Measurements from ENCODE around the gene MCTP2.
"Not testable (repeated sequence)": the region's sequence is repeated elsewhere in the genome, so short reads cannot be mapped to it uniquely, and the experiment has no call there.

The MCTP2 gene

DNA sequence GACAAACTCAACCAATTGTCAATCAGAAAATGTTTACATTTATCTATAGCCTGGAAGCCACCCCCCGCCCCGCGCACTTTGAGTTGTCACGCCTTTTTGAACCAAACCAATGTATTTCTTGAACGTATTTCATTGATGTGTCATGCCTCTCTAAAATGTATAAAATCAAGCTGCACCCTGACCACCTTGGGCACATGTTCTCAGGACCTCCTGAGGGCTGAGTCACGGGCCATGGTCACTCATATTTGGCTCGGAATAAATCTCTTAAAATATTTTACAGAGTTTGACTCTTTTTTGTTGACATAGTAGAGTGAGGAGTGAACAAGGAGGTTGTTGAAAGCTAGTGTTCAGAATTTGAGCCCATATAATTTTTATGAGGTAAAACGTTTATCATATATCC, 6.5 kb downstream of the MCTP2 start:
- no peak for DNase-seq

DNA sequence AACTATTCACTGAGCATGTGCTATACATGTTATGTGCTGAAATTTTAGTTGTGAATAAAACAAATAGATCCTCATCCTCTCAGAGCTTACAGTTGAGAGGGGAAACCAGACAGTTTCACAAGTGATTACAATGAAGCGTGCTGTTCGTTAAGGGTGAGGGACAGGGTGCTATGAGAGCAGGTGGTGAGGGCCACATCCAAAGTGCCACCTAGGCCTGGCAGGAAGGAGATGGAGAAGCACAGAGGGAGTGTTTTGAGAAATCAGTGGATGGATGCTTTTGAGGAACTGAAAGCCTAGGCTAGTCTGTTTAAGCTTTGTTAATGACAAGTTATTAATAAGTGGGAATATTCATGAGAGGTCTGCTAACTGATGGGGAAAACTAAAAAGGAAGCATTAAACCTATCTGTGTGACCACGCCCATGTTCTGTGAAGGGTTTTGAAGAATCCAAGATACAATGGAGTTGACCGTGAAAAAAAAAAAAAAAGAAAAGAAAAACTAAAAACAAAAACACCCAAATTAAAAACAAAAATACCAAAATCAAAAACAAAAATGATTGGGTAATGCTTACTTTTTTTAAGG, 7.3 kb downstream of the MCTP2 start:
- DNase-seq = no peak

- DNase-seq = no peak
These were observed 8.1 kb downstream of the MCTP2 start for GRCh38 chr15:94239474-94239873.

GRCh38 chr15:94240480-94240879, 9.1 kb downstream of the MCTP2 start:
- no peak for DNase-seq

GRCh38 chr15:94242257-94242656, 10.9 kb downstream of the MCTP2 start:
- DNase-seq = no peak

DNA sequence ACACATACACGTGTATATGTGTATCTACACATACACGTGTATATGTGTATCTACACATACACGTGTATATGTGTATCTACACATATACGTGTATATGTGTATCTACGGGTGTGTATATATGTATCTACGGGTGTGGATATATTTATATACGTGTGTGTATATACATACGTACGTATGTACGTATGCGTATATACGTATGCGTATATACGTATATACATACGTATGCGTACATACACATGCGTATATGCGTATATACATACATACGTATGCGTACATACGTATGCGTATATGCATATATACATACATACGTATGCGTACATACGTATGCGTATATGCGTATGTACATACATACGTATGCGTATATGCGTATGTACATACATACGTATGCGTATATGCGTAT, 11.6 kb downstream of the MCTP2 start:
- DNase-seq = not testable (repeated sequence)

GRCh38 chr15:94243418-94243817, 12.1 kb downstream of the MCTP2 start:
- DNase-seq = no peak

DNA sequence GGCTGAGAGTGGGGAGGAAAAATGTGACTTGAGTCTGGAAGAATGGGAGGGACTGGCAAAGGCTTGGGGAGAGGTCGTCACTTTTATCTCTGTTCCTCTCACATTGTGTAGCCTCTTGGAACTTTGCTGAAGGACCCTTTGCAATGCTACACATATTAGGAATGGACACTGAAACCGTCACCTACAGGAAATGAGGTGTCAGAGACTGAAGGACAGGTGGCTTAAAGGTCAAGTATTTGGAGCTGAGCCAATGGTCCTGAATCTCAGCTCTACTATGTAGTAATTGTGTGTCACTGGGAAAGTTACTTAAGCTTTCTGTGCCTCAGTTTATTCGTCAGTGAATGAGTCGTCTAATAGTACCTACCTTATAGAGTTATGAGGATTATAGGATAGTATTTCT, 14.7 kb downstream of the MCTP2 start:
- DNase-seq = no peak

DNA sequence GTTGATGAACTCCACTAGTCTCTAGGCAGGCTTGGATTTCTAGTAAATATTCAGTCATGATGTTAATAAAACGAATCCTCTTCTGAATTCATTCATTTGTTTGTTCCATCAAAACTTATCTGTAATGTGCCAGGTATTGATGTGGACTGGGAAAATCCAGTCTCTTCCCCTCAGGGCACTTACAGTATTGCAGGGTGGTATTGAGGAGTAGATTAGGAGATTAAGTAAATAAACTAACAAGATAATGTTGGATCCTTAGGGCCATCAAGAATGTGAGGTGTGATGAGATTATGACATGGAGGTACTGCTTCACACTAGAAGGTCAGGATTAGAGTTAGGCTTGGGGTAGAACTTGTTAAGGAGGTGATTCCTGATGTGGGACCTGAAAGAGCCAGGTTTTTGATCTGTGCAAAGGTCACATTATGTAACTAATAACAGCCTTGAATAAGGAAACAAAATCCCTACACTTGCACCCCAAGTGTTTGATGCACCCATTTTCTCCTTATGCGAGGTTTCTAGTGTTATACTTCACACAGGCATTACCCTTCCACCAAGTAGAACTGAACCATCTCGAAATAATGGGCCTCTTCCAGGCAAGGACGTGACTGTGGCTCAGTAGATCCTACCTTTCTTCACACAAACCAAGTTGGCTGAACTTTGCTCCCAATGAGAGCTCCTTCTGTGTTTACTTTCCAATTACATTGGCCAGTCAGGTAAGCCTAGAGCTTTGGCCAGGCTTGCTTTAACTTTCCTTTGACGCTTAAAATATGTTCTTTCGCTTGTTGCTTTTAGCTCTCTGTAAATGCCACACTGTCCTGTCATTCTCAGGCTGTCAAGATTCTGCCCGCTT, 16.7 kb downstream of the MCTP2 start:
- no peak for DNase-seq

- no peak for DNase-seq
These were observed 19.4 kb downstream of the MCTP2 start for GRCh38 chr15:94250801-94251200.

GRCh38 chr15:94252223-94252766, 20.9 kb downstream of the MCTP2 start:
- no peak for DNase-seq

- DNase-seq = no peak
These were observed 21.6 kb downstream of the MCTP2 start for GRCh38 chr15:94252906-94253491.

DNA sequence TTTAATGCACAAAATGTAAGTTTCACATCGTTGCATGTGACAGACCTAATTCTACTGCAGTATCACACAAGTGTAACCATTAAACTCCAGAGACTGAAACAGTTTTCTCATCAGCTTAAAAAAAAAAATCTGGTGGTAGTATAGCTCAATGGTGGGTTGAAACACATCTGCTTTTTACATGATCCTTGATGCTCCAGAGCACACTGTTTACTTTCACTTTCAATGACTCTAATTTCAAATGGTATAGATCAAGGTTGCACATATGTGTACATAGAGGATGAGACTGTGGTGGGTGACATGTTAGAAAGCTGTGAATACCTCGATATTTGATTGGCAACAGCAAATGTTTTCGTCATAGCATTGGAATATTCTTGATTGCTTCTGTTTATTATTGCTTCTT, 22.4 kb downstream of the MCTP2 start:
- DNase-seq = no peak

- no peak for DNase-seq
These were observed 24.2 kb downstream of the MCTP2 start for GRCh38 chr15:94255540-94255939.

- no peak for DNase-seq
These were observed 25.1 kb downstream of the MCTP2 start for GRCh38 chr15:94256511-94256910.

GRCh38 chr15:94257776-94258175, 26.4 kb downstream of the MCTP2 start:
- DNase-seq = not testable (repeated sequence)

DNA sequence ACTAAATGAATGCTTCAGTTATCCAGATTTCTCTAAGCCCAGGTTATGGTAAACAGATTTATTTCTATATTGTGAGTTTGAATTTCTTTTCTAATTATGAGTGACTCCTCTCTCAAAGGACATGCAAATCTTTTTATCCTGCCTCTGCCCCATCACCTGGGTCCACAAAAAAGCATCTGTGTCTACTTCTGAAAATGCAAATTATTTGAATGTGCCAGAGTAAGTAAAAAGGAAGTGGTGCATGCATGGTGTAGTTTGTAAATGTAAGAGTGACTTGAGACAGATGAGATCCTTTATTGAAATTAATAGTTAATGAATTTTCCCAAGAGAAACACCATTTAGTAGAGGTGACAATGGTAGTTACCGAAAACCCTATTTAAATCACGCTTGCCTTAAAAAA, 26.9 kb downstream of the MCTP2 start:
- DNase-seq = no peak

DNA sequence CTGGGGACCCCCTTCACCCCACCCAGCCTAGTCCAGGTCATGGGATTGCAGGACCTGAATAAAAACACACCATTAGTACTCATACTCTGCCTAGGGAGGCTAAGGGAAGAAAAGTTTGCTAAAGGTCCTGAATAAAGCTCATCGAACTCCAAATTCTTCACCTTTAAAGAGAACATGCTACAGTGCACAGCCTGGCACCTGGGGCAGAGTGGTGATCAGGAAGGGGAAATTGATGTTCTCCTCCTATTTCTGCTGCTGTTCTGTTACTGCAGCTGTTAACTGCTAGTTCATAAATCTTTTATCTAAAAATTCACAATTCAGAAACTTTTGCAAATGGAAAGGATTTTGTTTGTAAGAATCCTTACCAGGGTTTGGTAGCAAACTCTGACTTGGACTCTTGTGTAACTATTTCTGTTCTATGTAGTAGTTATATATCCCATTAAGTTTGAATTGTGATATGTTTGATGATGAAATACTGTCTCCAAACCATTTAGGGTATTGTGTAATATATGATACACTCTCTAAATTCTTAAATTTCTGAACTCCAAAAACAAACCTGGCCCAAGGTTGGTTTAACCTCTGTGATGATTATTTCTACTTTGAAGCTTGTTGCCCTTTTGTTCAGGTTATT, 27.9 kb downstream of the MCTP2 start:
- no peak for DNase-seq

DNA sequence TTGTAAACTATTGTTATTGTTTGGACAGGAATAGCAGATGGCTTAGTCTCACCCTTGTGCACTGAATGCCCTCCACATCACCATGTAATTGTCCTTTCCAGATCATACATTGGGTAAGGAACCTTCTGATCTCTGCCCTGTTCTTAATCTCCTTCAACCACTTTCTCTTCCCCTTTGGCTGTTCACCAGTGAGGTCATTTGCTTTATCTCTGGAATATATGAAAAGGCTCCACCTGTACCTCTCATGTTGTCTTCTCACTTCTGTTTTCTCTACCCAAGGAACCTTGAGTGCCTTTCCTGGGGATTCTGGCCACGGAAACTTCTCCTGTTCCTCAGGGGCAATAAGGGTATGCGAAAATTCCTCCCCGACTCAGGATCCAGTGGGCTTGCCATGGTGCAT, 28.5 kb downstream of the MCTP2 start:
- DNase-seq = no peak

- DNase-seq = no peak
These were observed 30.8 kb downstream of the MCTP2 start for GRCh38 chr15:94262201-94262600.

GRCh38 chr15:94263341-94264273, 32.2 kb downstream of the MCTP2 start:
- DNase-seq = no peak

DNA sequence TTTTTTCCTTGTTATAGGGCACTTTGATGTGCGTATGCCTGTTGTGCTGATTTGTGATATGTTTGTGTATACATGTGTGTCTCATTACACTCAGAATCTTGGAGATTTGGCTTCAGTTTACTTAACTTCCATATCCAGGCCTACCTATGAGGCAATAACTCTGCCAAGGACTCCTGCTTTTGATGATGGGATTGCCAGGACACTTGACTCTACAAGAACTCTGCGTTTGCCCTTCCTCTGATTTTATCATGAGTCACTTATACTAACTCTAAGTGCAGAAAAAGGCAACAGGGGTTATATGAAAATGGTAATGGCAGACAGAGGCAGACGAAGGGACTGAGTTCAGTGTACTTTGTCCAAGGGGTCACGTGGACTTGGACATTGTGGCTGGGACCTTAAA, 33.6 kb downstream of the MCTP2 start:
- no peak for DNase-seq
